ENCODE results near the gene APPBP2.

- no peak for TF ChIP-seq YY1 (IDR thresholded peaks at IDR 0.05; ENCODE audit: insufficient read depth, insufficient read length)
- no peak for TF ChIP-seq SUZ12 (IDR thresholded peaks at IDR 0.05; ENCODE audit: extremely low read depth, insufficient read depth, insufficient read length)
- no peak for TF ChIP-seq ZNF274 (IDR thresholded peaks at IDR 0.05; ENCODE audit: low read depth, low read length)
These were observed 12.7 kb upstream of the APPBP2 start for GRCh38 chr17:60538726-60539125.
